NT2/D1 (cell line): ENCODE data around the gene GCG.

ENCODE experiments used
- YY1 ChIP-seq: IDR thresholded peaks from 2 replicates; pipeline ENCODE4 v1.6.1; 2011; ENCODE audit not compliant: insufficient read length, insufficient read depth
- ZNF274 ChIP-seq: IDR thresholded peaks from 2 replicates; pipeline ENCODE4 v1.6.1; 2011; ENCODE audit warnings: mild to moderate bottlenecking, low read depth, low read length

DNA sequence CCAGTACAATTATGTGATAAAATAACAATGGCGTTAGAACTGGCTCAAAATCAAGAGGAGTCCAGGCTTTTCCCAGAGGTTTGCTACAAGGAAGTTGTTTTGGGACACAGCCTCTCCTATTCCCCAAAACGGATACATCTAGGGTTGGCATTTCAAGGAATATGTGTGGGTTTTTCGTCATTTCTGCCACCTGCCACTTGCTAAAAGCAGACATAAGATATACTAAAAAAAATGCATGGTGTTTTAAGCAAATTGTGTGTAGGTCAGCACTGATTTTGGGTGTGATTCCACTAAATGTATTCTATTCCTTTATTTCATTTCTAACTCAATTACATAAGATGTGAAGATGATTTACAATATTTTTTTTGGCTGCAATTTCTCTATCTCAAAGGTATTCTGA is 36.4 kb upstream of the GCG start:
- TF ChIP-seq YY1, result no peak
- no peak for TF ChIP-seq ZNF274
